ENCODE measurements around the gene IFI27L1. TPM values are rescaled to one million over a fixed set of nuclear protein-coding genes. Genes with fewer than 3 reads are reported as not detected.

The IFI27L1 gene
- polyA plus RNA-seq, 4 donors = 29.2 to 44.5 (median 30.2) TPM

DNA sequence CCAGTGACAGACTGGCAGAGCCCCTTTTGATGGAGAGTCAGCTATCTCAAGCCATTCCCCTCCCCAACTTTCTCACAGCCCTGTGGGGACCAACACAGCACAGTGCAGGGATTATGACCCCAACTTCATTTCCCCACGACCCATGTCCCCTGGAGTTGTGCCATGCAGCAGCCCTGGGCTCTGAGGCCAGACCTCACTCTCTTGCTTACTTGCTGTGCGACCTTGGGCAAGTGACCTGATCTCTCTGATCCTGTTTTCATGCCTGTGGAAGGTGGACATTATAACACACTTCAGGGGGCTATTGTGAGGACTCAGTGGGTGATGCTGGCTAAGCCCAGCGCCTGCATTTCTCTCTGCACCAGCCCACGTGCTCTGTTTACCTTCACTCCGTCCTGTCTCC, 40.9 kb upstream of the IFI27L1 start:
- H3K27ac ChIP-seq (ENCODE audit: low read depth in 1 of 3, low read length in 2 of 3) = no peak overlapping the region
- 79 to 87% (median 81%) methylated on average over 5 of the region's 5 CpGs for WGBS, 3 donors
- no peaks in the 10 kb centered on the region for H3K9me3 ChIP-seq (ENCODE audit: control insufficient read depth in 2 of 2, insufficient read depth in 1 of 2, low read depth in 1 of 2, low read length in 1 of 2)
- DNase-seq = no peak
- H3K4me3 ChIP-seq (ENCODE audit: low read depth in 1 of 3, low read length in 3 of 3) = no peak overlapping the region
- H3K36me3 ChIP-seq (ENCODE audit: control insufficient read depth in 3 of 3, insufficient read depth in 2 of 3, low read depth in 1 of 3, low read length in 3 of 3) = peaks cover 0 to 28% (median 3%) of the 10 kb centered on the region in 3 donors
- no peaks in the 10 kb centered on the region for H3K4me1 ChIP-seq (ENCODE audit: control insufficient read depth in 3 of 3, insufficient read depth in 2 of 3, low read depth in 1 of 3, low read length in 2 of 3)
- no peak for FAIRE-seq
- H3K27me3 ChIP-seq (ENCODE audit: control insufficient read depth in 3 of 3, insufficient read depth in 3 of 3, low read length in 3 of 3) = no peaks in the 10 kb centered on the region

DNA sequence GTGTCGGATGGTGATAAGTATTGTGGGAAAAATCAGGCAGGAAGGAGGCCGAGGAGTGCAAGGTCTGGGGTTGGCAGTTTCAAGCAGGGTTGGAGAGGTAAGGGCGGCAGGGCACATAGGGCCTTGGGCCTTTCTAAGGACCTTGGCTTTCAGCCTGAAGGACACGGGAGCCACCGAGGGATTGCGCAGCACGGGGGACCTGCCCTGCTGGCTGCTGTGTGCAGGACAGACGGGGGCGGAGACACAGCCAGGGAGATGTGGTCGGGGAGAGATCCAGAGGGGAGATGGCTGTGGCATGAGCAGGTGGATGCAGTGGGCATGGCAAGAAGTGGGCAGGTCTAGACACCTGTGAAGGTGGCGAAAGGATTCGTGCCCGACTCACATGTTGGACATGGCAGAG, 40.3 kb upstream of the IFI27L1 start:
- 87 to 90% (median 89%) methylated on average over 13 of the region's 13 CpGs for WGBS, 3 donors
- Histone ChIP-seq H3K9me3 (ENCODE audit: control insufficient read depth in 2 of 2, insufficient read depth in 1 of 2, low read depth in 1 of 2, low read length in 1 of 2) (no peaks in the 10 kb centered on the region), H3K4me3 (ENCODE audit: low read depth in 1 of 3, low read length in 3 of 3) (no peak overlapping the region), H3K36me3 (ENCODE audit: control insufficient read depth in 3 of 3, insufficient read depth in 2 of 3, low read depth in 1 of 3, low read length in 3 of 3) (peaks cover under 1 to 33% (median 3%) of the 10 kb centered on the region in 3 donors), H3K27me3 (ENCODE audit: control insufficient read depth in 3 of 3, insufficient read depth in 3 of 3, low read length in 3 of 3) (no peaks in the 10 kb centered on the region), H3K4me1 (ENCODE audit: control insufficient read depth in 3 of 3, insufficient read depth in 2 of 3, low read depth in 1 of 3, low read length in 2 of 3) (no peaks in the 10 kb centered on the region), H3K27ac (ENCODE audit: low read depth in 1 of 3, low read length in 2 of 3) (no peak overlapping the region)
- DNase-seq = no peak
- no peak for FAIRE-seq

- Histone ChIP-seq H3K27ac (ENCODE audit: low read depth in 1 of 3, low read length in 2 of 3) (no peak overlapping the region), H3K36me3 (ENCODE audit: control insufficient read depth in 3 of 3, insufficient read depth in 2 of 3, low read depth in 1 of 3, low read length in 3 of 3) (peaks cover 6 to 42% (median 8%) of the 10 kb centered on the region in 3 donors), H3K4me1 (ENCODE audit: control insufficient read depth in 3 of 3, insufficient read depth in 2 of 3, low read depth in 1 of 3, low read length in 2 of 3) (no peaks in the 10 kb centered on the region), H3K9me3 (ENCODE audit: control insufficient read depth in 2 of 2, insufficient read depth in 1 of 2, low read depth in 1 of 2, low read length in 1 of 2) (no peaks in the 10 kb centered on the region), H3K4me3 (ENCODE audit: low read depth in 1 of 3, low read length in 3 of 3) (no peak overlapping the region), H3K27me3 (ENCODE audit: control insufficient read depth in 3 of 3, insufficient read depth in 3 of 3, low read length in 3 of 3) (no peaks in the 10 kb centered on the region)
- FAIRE-seq (no peak), DNase-seq (no peak)
- 77 to 86% (median 84%) methylated on average over 18 of the region's 18 CpGs for WGBS, 3 donors
Measured at GRCh38 chr14:94041551-94042346, 39.4 kb upstream of the IFI27L1 start.

GRCh38 chr14:94042433-94043091, 38.5 kb upstream of the IFI27L1 start:
- Histone ChIP-seq H3K9me3 (ENCODE audit: control insufficient read depth in 2 of 2, insufficient read depth in 1 of 2, low read depth in 1 of 2, low read length in 1 of 2) (no peaks in the 10 kb centered on the region), H3K4me1 (ENCODE audit: control insufficient read depth in 3 of 3, insufficient read depth in 2 of 3, low read depth in 1 of 3, low read length in 2 of 3) (no peaks in the 10 kb centered on the region), H3K27ac (ENCODE audit: low read depth in 1 of 3, low read length in 2 of 3) (no peak overlapping the region), H3K27me3 (ENCODE audit: control insufficient read depth in 3 of 3, insufficient read depth in 3 of 3, low read length in 3 of 3) (no peaks in the 10 kb centered on the region), H3K4me3 (ENCODE audit: low read depth in 1 of 3, low read length in 3 of 3) (no peak overlapping the region), H3K36me3 (ENCODE audit: control insufficient read depth in 3 of 3, insufficient read depth in 2 of 3, low read depth in 1 of 3, low read length in 3 of 3) (peaks cover 6 to 49% (median 8%) of the 10 kb centered on the region in 3 donors)
- 68 to 78% (median 76%) methylated on average over 12 of the region's 12 CpGs for WGBS, 3 donors
- DNase-seq (no peak), FAIRE-seq (no peak)

DNA sequence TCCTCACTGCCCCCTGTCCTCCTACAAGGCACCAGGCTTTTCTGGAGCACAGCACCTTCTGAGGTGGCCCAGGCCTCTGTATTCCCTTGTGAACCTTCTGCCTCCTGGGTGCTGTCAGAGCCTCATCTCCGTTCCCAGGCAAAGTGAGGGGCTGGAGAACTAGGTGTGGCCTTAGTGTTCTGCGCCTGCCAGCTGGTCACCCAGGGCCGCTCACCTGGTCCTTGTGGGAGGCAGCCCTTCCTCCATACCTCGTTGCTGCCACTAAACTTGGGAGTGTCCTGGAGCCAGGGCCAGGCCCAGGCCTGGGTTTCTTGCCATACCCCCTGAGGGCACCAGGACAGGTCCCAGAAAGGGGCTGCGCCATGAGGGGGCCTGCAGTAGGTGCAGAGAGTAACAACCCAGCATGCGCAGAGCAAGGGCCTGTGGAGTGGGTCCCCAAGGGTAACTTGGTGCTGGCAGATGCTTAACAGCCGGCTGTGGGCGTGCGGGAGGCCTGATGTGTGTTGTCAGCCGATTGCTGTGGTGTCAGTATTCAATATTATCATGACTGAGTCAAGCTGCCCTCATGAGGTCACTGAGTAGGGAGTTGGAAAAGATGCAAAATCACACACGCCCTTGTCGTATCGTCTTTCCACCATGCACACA, 37.9 kb upstream of the IFI27L1 start:
- WGBS, 3 donors = 84 to 85% (median 84%) methylated on average over 13 of the region's 13 CpGs
- Histone ChIP-seq H3K4me1 (ENCODE audit: control insufficient read depth in 3 of 3, insufficient read depth in 2 of 3, low read depth in 1 of 3, low read length in 2 of 3) (no peaks in the 10 kb centered on the region), H3K27ac (ENCODE audit: low read depth in 1 of 3, low read length in 2 of 3) (no peak overlapping the region), H3K36me3 (ENCODE audit: control insufficient read depth in 3 of 3, insufficient read depth in 2 of 3, low read depth in 1 of 3, low read length in 3 of 3) (peaks cover 7 to 52% (median 10%) of the 10 kb centered on the region in 3 donors), H3K4me3 (ENCODE audit: low read depth in 1 of 3, low read length in 3 of 3) (no peak overlapping the region), H3K27me3 (ENCODE audit: control insufficient read depth in 3 of 3, insufficient read depth in 3 of 3, low read length in 3 of 3) (no peaks in the 10 kb centered on the region), H3K9me3 (ENCODE audit: control insufficient read depth in 2 of 2, insufficient read depth in 1 of 2, low read depth in 1 of 2, low read length in 1 of 2) (no peaks in the 10 kb centered on the region)
- FAIRE-seq (no peak), DNase-seq (no peak)

- no peak for FAIRE-seq
- H3K9me3 ChIP-seq (ENCODE audit: control insufficient read depth in 2 of 2, insufficient read depth in 1 of 2, low read depth in 1 of 2, low read length in 1 of 2) = no peaks in the 10 kb centered on the region
- no peaks in the 10 kb centered on the region for H3K4me1 ChIP-seq (ENCODE audit: control insufficient read depth in 3 of 3, insufficient read depth in 2 of 3, low read depth in 1 of 3, low read length in 2 of 3)
- WGBS, 3 donors = 92 to 96% (median 92%) methylated on average over 14 of the region's 14 CpGs
- peaks cover 9 to 56% (median 10%) of the 10 kb centered on the region in 3 donors for H3K36me3 ChIP-seq (ENCODE audit: control insufficient read depth in 3 of 3, insufficient read depth in 2 of 3, low read depth in 1 of 3, low read length in 3 of 3)
- H3K27ac ChIP-seq (ENCODE audit: low read depth in 1 of 3, low read length in 2 of 3) = no peak overlapping the region
- no peak overlapping the region for H3K4me3 ChIP-seq (ENCODE audit: low read depth in 1 of 3, low read length in 3 of 3)
- no peaks in the 10 kb centered on the region for H3K27me3 ChIP-seq (ENCODE audit: control insufficient read depth in 3 of 3, insufficient read depth in 3 of 3, low read length in 3 of 3)
- DNase-seq = no peak
Measured at GRCh38 chr14:94043756-94044475, 37.2 kb upstream of the IFI27L1 start.

GRCh38 chr14:94044476-94045091, 36.5 kb upstream of the IFI27L1 start:
- no peaks in the 10 kb centered on the region for H3K9me3 ChIP-seq (ENCODE audit: control insufficient read depth in 2 of 2, insufficient read depth in 1 of 2, low read depth in 1 of 2, low read length in 1 of 2)
- no peaks in the 10 kb centered on the region for H3K4me1 ChIP-seq (ENCODE audit: control insufficient read depth in 3 of 3, insufficient read depth in 2 of 3, low read depth in 1 of 3, low read length in 2 of 3)
- H3K36me3 ChIP-seq (ENCODE audit: control insufficient read depth in 3 of 3, insufficient read depth in 2 of 3, low read depth in 1 of 3, low read length in 3 of 3) = peaks cover 10 to 59% (median 14%) of the 10 kb centered on the region in 3 donors
- 89 to 92% (median 91%) methylated on average over 20 of the region's 20 CpGs for WGBS, 3 donors
- FAIRE-seq = no peak
- no peak overlapping the region for H3K4me3 ChIP-seq (ENCODE audit: low read depth in 1 of 3, low read length in 3 of 3)
- no peaks in the 10 kb centered on the region for H3K27me3 ChIP-seq (ENCODE audit: control insufficient read depth in 3 of 3, insufficient read depth in 3 of 3, low read length in 3 of 3)
- H3K27ac ChIP-seq (ENCODE audit: low read depth in 1 of 3, low read length in 2 of 3) = no peak overlapping the region
- DNase-seq = no peak

GRCh38 chr14:94045101-94045500, 36.0 kb upstream of the IFI27L1 start:
- Histone ChIP-seq H3K27me3 (ENCODE audit: control insufficient read depth in 3 of 3, insufficient read depth in 3 of 3, low read length in 3 of 3) (no peaks in the 10 kb centered on the region), H3K4me3 (ENCODE audit: low read depth in 1 of 3, low read length in 3 of 3) (no peak overlapping the region), H3K36me3 (ENCODE audit: control insufficient read depth in 3 of 3, insufficient read depth in 2 of 3, low read depth in 1 of 3, low read length in 3 of 3) (peaks cover 10 to 64% (median 14%) of the 10 kb centered on the region in 3 donors), H3K9me3 (ENCODE audit: control insufficient read depth in 2 of 2, insufficient read depth in 1 of 2, low read depth in 1 of 2, low read length in 1 of 2) (no peaks in the 10 kb centered on the region), H3K27ac (ENCODE audit: low read depth in 1 of 3, low read length in 2 of 3) (no peak overlapping the region), H3K4me1 (ENCODE audit: control insufficient read depth in 3 of 3, insufficient read depth in 2 of 3, low read depth in 1 of 3, low read length in 2 of 3) (no peaks in the 10 kb centered on the region)
- FAIRE-seq (no peak), DNase-seq (no peak)
- 92 to 94% (median 92%) methylated on average over 8 of the region's 8 CpGs for WGBS, 3 donors
